Osteocyte (in vitro differentiated cells): ENCODE data around the gene VPS13D. TPM values are rescaled to one million over a fixed set of nuclear protein-coding genes. Genes with fewer than 3 reads are reported as not detected.

Experiments used
- DNase-seq: peaks from one replicate; pipeline ENCODE4 v3.0.0; 2021; ENCODE audit warnings: mixed read lengths; ENCODE audit not compliant: unreplicated experiment; ENCODE audit errors: extremely low spot score
- H3K27ac Mint-ChIP-seq: one replicate; pipeline ENCODE4 v1.8.0; 2021; ENCODE audit warnings: mild to moderate bottlenecking, mixed read lengths; ENCODE audit not compliant: unreplicated experiment
- H3K27me3 Mint-ChIP-seq: one replicate; pipeline ENCODE4 v1.8.0; 2021; ENCODE audit warnings: mixed read lengths; ENCODE audit not compliant: unreplicated experiment
- H3K36me3 Mint-ChIP-seq: one replicate; pipeline ENCODE4 v1.8.0; 2021; ENCODE audit warnings: mixed read lengths; ENCODE audit not compliant: unreplicated experiment
- H3K4me1 Mint-ChIP-seq: one replicate; pipeline ENCODE4 v1.8.0; 2021; ENCODE audit warnings: mixed read lengths; ENCODE audit not compliant: unreplicated experiment
- H3K4me3 Mint-ChIP-seq: one replicate; pipeline ENCODE4 v1.8.0; 2021; ENCODE audit warnings: mild to moderate bottlenecking, moderate library complexity, mixed read lengths; ENCODE audit not compliant: unreplicated experiment
- H3K9me3 Mint-ChIP-seq: one replicate; pipeline ENCODE4 v1.8.0; 2021; ENCODE audit warnings: mixed read lengths; ENCODE audit not compliant: unreplicated experiment
- total RNA-seq: library from RNA; stranded (reverse); gene quantifications from 2 replicates; pipeline ENCODE4 v1.2.1, GENCODE V29; 2021
- TF ChIP-seq, protein P1 (sequence below): fragments of 200-600 bp; sonication (generic); IDR thresholded peaks from 2 replicates; pipeline ENCODE4 v1.5.0; 2021; ENCODE audit warnings: antibody characterized with exemption, mild to moderate bottlenecking, moderate library complexity

Gene VPS13D
- total RNA-seq, 1 donor from 2014 or later: 41.1 TPM

DNA sequence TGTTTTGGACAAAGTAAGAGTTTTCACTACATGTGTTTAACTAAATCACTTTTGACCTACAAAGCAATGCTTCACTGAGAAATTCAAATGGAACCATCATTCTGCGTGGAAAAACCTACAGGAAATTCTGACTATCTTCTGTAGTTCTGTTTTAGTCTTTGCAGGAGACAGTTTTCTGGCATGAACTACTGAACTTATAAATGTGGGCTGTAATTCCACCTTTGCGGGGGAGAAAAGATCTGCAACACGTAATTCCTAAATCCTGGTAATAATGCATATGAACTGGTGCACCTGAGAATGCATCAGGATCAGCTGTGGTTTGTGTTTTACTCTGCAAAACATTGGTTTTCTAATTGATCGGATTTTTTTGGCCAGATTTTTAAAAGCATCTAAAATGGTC lies 106.0 kb downstream of the VPS13D start:
- Mint-ChIP-seq H3K27me3 (no peaks in the 10 kb centered on the region), H3K4me1 (peaks cover 23% of the 10 kb centered on the region), H3K36me3 (peaks cover 49% of the 10 kb centered on the region), H3K9me3 (no peaks in the 10 kb centered on the region), H3K27ac (no peak overlapping the region), H3K4me3 (no peak overlapping the region)
- TF ChIP-seq, protein P1, sequence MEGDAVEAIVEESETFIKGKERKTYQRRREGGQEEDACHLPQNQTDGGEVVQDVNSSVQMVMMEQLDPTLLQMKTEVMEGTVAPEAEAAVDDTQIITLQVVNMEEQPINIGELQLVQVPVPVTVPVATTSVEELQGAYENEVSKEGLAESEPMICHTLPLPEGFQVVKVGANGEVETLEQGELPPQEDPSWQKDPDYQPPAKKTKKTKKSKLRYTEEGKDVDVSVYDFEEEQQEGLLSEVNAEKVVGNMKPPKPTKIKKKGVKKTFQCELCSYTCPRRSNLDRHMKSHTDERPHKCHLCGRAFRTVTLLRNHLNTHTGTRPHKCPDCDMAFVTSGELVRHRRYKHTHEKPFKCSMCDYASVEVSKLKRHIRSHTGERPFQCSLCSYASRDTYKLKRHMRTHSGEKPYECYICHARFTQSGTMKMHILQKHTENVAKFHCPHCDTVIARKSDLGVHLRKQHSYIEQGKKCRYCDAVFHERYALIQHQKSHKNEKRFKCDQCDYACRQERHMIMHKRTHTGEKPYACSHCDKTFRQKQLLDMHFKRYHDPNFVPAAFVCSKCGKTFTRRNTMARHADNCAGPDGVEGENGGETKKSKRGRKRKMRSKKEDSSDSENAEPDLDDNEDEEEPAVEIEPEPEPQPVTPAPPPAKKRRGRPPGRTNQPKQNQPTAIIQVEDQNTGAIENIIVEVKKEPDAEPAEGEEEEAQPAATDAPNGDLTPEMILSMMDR: no peak
- DNase-seq: no peak

DNA sequence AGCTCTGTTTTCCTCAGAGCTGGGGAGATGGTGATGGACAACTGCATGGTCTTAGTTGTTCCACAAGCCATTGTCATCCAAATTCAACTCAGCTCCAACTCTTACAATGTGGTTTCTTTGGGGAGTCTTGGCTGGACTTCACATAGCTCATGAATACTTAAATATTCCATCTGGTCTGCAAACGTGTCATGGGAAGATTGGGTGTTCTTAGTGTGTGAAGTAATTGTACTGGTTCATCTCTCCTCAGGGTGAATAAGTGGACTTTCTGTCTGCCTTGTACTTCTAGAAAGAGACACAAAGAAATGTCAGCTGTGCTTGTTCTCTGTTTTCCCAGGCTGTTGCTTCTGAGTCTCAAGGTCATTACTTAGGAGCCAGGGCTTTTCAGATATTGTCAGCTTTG lies 106.6 kb downstream of the VPS13D start:
- no peak for DNase-seq
- Mint-ChIP-seq H3K4me3 (no peak overlapping the region), H3K36me3 (peaks cover 49% of the 10 kb centered on the region), H3K4me1 (peaks cover 23% of the 10 kb centered on the region), H3K27me3 (no peaks in the 10 kb centered on the region), H3K27ac (peak overlapping the region; percentile 29), H3K9me3 (no peaks in the 10 kb centered on the region)
- TF ChIP-seq, protein P1: no peak

DNA sequence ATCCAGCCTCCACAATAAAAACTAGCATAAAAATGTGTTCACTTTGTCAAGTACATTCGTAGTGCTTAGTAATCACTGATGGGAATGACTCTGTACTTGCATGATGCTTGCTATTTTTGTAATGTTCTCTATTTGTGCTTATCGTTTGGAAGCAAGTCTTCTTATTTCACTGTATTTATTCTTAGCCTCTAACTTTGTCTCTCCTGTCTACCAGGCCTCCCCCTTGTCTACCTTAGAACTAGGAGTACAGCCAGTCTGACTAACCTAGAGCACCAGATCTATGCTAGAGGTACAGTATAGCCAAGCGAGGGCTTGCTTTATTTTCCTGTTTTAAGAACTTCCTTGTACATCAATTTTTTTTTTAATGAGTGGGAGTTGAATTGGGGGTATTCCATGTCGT lies 108.2 kb downstream of the VPS13D start:
- no peak overlapping the region for H3K27ac Mint-ChIP-seq
- DNase-seq: no peak
- H3K4me1 Mint-ChIP-seq: peaks cover 28% of the 10 kb centered on the region
- H3K36me3 Mint-ChIP-seq: peaks cover 54% of the 10 kb centered on the region
- no peaks in the 10 kb centered on the region for H3K9me3 Mint-ChIP-seq
- H3K4me3 Mint-ChIP-seq: no peak overlapping the region
- TF ChIP-seq, protein P1: no peak
- no peaks in the 10 kb centered on the region for H3K27me3 Mint-ChIP-seq

DNA sequence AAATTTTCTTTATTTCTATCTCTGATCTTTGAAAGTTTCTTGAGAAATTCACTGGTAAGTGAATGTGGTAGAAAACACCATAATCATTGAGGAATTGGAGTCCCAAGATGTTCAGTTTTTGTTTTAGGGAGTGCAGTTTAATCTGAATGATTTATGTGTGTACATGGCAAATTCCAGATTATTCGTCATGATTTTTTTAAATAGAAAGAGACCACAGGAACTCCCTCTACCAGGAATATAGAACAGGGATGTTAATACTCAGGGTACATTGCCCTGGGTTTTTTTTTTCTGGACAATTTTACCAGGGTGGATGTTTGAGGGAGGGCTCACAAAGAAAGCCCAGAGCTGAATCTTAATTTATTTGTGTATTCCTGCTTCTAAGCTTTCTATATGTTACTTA lies 109.0 kb downstream of the VPS13D start:
- Mint-ChIP-seq H3K4me3 (no peak overlapping the region), H3K36me3 (peaks cover 50% of the 10 kb centered on the region), H3K27me3 (no peaks in the 10 kb centered on the region), H3K27ac (no peak overlapping the region), H3K4me1 (peaks cover 28% of the 10 kb centered on the region), H3K9me3 (no peaks in the 10 kb centered on the region)
- TF ChIP-seq, protein P1: no peak
- no peak for DNase-seq

DNA sequence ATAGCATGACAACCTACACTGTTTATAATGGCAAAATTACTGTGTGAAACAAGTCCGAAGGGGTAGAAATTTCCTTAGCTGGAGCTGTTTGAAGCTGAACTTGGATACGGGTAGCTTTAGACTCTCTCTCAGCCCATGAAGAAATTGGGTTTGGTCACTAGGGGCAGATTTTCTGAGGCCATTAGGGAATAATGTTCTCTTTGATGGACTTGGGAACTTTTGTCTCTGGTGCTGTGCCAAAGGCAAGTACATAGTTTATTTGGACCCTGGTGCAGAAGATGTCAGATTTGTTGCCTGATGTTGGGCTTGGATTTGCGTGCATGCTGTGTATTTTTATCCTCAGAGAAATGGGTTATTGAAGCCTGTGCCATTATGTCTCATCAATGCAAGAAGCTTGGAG lies 109.6 kb downstream of the VPS13D start:
- Mint-ChIP-seq H3K27me3 (no peaks in the 10 kb centered on the region), H3K36me3 (peaks cover 45% of the 10 kb centered on the region), H3K27ac (no peak overlapping the region), H3K4me1 (peaks cover 28% of the 10 kb centered on the region), H3K4me3 (no peak overlapping the region), H3K9me3 (no peaks in the 10 kb centered on the region)
- TF ChIP-seq, protein P1: no peak
- no peak for DNase-seq
